ENCODE measurements around the gene MUC13. TPM values are rescaled to one million over a fixed set of nuclear protein-coding genes. Genes with fewer than 3 reads are reported as not detected.

The MUC13 gene
- total and polyA plus RNA-seq, 4 donors = 0.43 to 6.6 (median 0.49) TPM; not detected in 1

DNA sequence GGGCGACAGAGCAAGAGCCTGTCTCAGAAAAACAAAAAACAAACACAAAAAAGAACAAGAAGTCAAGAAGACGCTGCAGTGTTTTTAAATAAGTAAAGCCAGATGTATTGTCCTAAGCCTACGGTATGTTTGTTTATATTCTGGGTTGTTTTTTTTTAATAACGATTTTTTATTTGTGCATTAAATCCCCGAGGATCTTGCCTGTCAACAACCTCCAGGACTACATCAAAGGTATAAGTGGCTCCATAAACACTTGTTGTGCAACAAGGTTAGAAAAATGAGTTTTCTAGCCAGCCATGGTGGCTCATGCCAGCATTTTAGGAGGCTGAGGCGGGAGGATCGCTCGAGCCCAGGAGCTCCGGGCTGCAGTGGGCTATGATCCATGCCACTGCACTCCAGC lies 73.5 kb downstream of the MUC13 start:
- DNase-seq = no peak
- TF ChIP-seq, protein P1, sequence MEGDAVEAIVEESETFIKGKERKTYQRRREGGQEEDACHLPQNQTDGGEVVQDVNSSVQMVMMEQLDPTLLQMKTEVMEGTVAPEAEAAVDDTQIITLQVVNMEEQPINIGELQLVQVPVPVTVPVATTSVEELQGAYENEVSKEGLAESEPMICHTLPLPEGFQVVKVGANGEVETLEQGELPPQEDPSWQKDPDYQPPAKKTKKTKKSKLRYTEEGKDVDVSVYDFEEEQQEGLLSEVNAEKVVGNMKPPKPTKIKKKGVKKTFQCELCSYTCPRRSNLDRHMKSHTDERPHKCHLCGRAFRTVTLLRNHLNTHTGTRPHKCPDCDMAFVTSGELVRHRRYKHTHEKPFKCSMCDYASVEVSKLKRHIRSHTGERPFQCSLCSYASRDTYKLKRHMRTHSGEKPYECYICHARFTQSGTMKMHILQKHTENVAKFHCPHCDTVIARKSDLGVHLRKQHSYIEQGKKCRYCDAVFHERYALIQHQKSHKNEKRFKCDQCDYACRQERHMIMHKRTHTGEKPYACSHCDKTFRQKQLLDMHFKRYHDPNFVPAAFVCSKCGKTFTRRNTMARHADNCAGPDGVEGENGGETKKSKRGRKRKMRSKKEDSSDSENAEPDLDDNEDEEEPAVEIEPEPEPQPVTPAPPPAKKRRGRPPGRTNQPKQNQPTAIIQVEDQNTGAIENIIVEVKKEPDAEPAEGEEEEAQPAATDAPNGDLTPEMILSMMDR (IDR thresholded peaks at IDR 0.05; ENCODE audit: control extremely low read depth, extremely low read depth) = no peak
- 78 to 88% methylated on average over 9 of the region's 9 CpGs for WGBS, 2 donors
- H3K4me1 ChIP-seq (ENCODE audit: control insufficient read depth in 5 of 5, insufficient read depth in 5 of 5, low read length in 5 of 5) = peaks cover 7 to 33% (median 13%) of the 10 kb centered on the region in 5 donors
- ATAC-seq (ENCODE audit: insufficient read depth, low FRiP score) = no peak
- no peak overlapping the region for H3K9ac ChIP-seq (ENCODE audit: insufficient read depth in 1 of 2, low read length in 2 of 2)
- H3K27me3 ChIP-seq (ENCODE audit: control insufficient read depth in 3 of 3, insufficient read depth in 3 of 3, low read length in 2 of 3) = no peaks in the 10 kb centered on the region
- peaks cover 0 to 9% (median 0%) of the 10 kb centered on the region in 4 donors for H3K36me3 ChIP-seq (ENCODE audit: control insufficient read depth in 4 of 4, insufficient read depth in 4 of 4, low read length in 4 of 4)
- no peak overlapping the region for H3K4me3 ChIP-seq
- H3K9me3 ChIP-seq (ENCODE audit: control insufficient read depth in 4 of 4, insufficient read depth in 3 of 4, low read length in 3 of 4) = no peaks in the 10 kb centered on the region
- H3K27ac ChIP-seq (ENCODE audit: low read depth in 1 of 2, low read length in 1 of 2) = peak overlapping the region; percentile 74 to 95

DNA sequence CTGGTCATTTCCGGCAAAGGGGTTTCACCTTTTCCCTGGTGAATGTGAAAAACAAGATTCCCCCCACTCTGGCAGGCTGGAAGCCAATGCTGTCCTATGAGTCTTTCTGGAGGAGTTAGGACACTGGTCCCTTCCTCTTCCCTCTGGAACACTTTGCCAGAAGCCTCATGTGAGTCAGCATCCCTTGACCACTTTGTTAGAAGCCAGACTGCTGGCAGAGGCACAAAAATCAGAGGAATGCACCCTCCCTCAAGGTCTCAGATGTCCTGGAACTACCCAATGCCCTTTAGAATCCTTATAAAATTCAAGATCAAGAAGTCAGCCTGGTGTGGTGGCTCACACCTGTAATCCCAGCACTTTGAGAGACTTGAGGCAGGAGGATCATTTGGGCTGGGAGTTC lies 74.0 kb downstream of the MUC13 start:
- H3K9ac ChIP-seq (ENCODE audit: insufficient read depth in 1 of 2, low read length in 2 of 2) = no peak overlapping the region
- WGBS, 2 donors = 60 to 81% methylated on average over 1 of the region's 1 CpG
- H3K27me3 ChIP-seq (ENCODE audit: control insufficient read depth in 3 of 3, insufficient read depth in 3 of 3, low read length in 2 of 3) = no peaks in the 10 kb centered on the region
- H3K4me3 ChIP-seq = no peak overlapping the region
- H3K9me3 ChIP-seq (ENCODE audit: control insufficient read depth in 4 of 4, insufficient read depth in 3 of 4, low read length in 3 of 4) = no peaks in the 10 kb centered on the region
- ATAC-seq (ENCODE audit: insufficient read depth, low FRiP score) = peak; percentile 75
- H3K36me3 ChIP-seq (ENCODE audit: control insufficient read depth in 4 of 4, insufficient read depth in 4 of 4, low read length in 4 of 4) = peaks cover 0 to 9% (median 0%) of the 10 kb centered on the region in 4 donors
- TF ChIP-seq, protein P1 (IDR thresholded peaks at IDR 0.05; ENCODE audit: control extremely low read depth, extremely low read depth) = no peak
- H3K4me1 ChIP-seq (ENCODE audit: control insufficient read depth in 5 of 5, insufficient read depth in 5 of 5, low read length in 5 of 5) = peaks cover 7 to 33% (median 13%) of the 10 kb centered on the region in 5 donors
- H3K27ac ChIP-seq (ENCODE audit: low read depth in 1 of 2, low read length in 1 of 2) = peak overlapping the region; percentile 74 to 95
- peak in 2 of 3 donors; percentile 52 to 59 for DNase-seq

DNA sequence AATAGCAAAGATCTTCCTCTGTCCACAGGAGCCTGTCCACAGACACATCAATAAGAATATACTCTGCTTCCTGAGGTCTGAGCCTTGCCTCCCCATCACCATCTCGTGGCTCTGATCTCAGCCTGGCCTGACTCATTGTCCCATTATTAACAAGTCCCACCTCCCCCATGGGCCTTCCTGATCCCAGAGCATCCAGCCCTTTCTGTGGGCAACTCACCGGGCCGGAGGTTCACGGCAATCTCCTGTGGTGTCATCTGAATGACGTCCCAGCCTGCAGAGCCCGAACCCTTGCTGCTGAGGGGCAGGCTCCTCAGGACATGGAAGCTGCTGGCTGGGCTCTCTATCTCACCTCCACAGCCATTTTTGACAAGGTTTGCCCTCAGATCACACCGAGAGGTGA lies 75.5 kb downstream of the MUC13 start:
- peaks cover 0 to 9% (median 2%) of the 10 kb centered on the region in 4 donors for H3K36me3 ChIP-seq (ENCODE audit: control insufficient read depth in 4 of 4, insufficient read depth in 4 of 4, low read length in 4 of 4)
- H3K9ac ChIP-seq (ENCODE audit: insufficient read depth in 1 of 2, low read length in 2 of 2) = no peak overlapping the region
- H3K27me3 ChIP-seq (ENCODE audit: control insufficient read depth in 3 of 3, insufficient read depth in 3 of 3, low read length in 2 of 3) = no peaks in the 10 kb centered on the region
- peak overlapping the region; percentile 28 to 62 for H3K27ac ChIP-seq (ENCODE audit: low read depth in 1 of 2, low read length in 1 of 2)
- H3K4me3 ChIP-seq = no peak overlapping the region
- H3K9me3 ChIP-seq (ENCODE audit: control insufficient read depth in 4 of 4, insufficient read depth in 3 of 4, low read length in 3 of 4) = no peaks in the 10 kb centered on the region
- peak in 1 of 3 donors; percentile 25 for DNase-seq
- no peak for ATAC-seq (ENCODE audit: insufficient read depth, low FRiP score)
- TF ChIP-seq, protein P1 (IDR thresholded peaks at IDR 0.05; ENCODE audit: control extremely low read depth, extremely low read depth) = no peak
- WGBS, 2 donors = 82 to 86% methylated on average over 7 of the region's 7 CpGs
- peaks cover 5 to 33% (median 13%) of the 10 kb centered on the region in 5 donors for H3K4me1 ChIP-seq (ENCODE audit: control insufficient read depth in 5 of 5, insufficient read depth in 5 of 5, low read length in 5 of 5)

DNA sequence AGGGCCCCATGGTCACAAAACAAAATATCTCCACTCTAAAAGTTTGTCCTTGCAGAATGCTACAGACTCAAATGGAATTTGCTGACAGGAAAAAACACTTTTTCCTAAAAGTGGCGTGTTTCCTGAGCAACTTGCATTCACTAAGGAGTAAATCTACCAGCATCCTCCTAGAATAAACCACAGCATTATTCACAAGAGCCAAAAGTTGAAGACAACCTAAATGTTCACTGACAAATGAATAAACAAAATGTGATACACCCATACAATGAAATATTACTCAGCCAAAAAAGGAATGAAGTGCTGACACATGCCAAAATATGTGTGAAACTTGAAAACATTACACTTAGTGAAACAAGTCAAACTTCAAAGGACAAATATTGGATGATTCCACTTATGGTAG lies 76.3 kb downstream of the MUC13 start:
- no peaks in the 10 kb centered on the region for H3K27me3 ChIP-seq (ENCODE audit: control insufficient read depth in 3 of 3, insufficient read depth in 3 of 3, low read length in 2 of 3)
- peaks cover 0 to 9% (median 2%) of the 10 kb centered on the region in 4 donors for H3K36me3 ChIP-seq (ENCODE audit: control insufficient read depth in 4 of 4, insufficient read depth in 4 of 4, low read length in 4 of 4)
- H3K4me3 ChIP-seq = no peak overlapping the region
- DNase-seq (peak in 2 of 3 donors; percentile 51 to 58), ATAC-seq (ENCODE audit: insufficient read depth, low FRiP score) (no peak)
- peaks cover 5 to 33% (median 13%) of the 10 kb centered on the region in 5 donors for H3K4me1 ChIP-seq (ENCODE audit: control insufficient read depth in 5 of 5, insufficient read depth in 5 of 5, low read length in 5 of 5)
- H3K27ac ChIP-seq (ENCODE audit: low read depth in 1 of 2, low read length in 1 of 2) = peak overlapping the region in 1 of 2 donors; percentile 22
- no peak overlapping the region for H3K9ac ChIP-seq (ENCODE audit: insufficient read depth in 1 of 2, low read length in 2 of 2)
- 43 to 64% methylated on average over 1 of the region's 1 CpG for WGBS, 2 donors
- TF ChIP-seq, protein P1 (IDR thresholded peaks at IDR 0.05; ENCODE audit: control extremely low read depth, extremely low read depth) = no peak
- no peaks in the 10 kb centered on the region for H3K9me3 ChIP-seq (ENCODE audit: control insufficient read depth in 4 of 4, insufficient read depth in 3 of 4, low read length in 3 of 4)

All from lung (tissue), 12 donors.